GM03348 (cell line): ENCODE results near the gene FOXJ2.
"Not testable (repeated sequence)": the region's sequence is repeated elsewhere in the genome, so short reads cannot be mapped to it uniquely, and the experiment has no call there.

ENCODE experiments used
- DNase-seq: peaks from one replicate; pipeline ENCODE4 v3.0.0; 2012; ENCODE audit warnings: low spot score

FOXJ2 gene

GRCh38 chr12:8032242-8033152, at the start of gene FOXJ2:
FOXJ2 (plus strand) TSS chr12:8032716; CDS start chr12:8039833, 7,117 bp downstream.
- peak; percentile 94 for DNase-seq

GRCh38 chr12:7983019-7983418, 49.5 kb upstream of the FOXJ2 start:
- DNase-seq: not testable (repeated sequence)

GRCh38 chr12:7983460-7983859, 49.1 kb upstream of the FOXJ2 start:
- not testable (repeated sequence) for DNase-seq

GRCh38 chr12:7984900-7985299, 47.6 kb upstream of the FOXJ2 start:
- DNase-seq: no peak

GRCh38 chr12:7985802-7986418, 46.6 kb upstream of the FOXJ2 start:
- no peak for DNase-seq

GRCh38 chr12:7989827-7990491, 42.6 kb upstream of the FOXJ2 start:
- DNase-seq: no peak

- DNase-seq: no peak
Observed at GRCh38 chr12:7991535-7991934, 41.0 kb upstream of the FOXJ2 start.

- peak; percentile 79 for DNase-seq
Observed at GRCh38 chr12:7994731-7995205, 37.7 kb upstream of the FOXJ2 start.

- DNase-seq: peak; percentile 65
Observed at GRCh38 chr12:7995266-7995963, 37.1 kb upstream of the FOXJ2 start.

- DNase-seq: not testable (repeated sequence)
Observed at GRCh38 chr12:8000827-8001226, 31.7 kb upstream of the FOXJ2 start.

- not testable (repeated sequence) for DNase-seq
Observed at GRCh38 chr12:8001496-8001895, 31.0 kb upstream of the FOXJ2 start.

- DNase-seq: not testable (repeated sequence)
Observed at GRCh38 chr12:8004897-8005296, 27.6 kb upstream of the FOXJ2 start.

- DNase-seq: no peak
Observed at GRCh38 chr12:8011331-8011730, 21.2 kb upstream of the FOXJ2 start.

- no peak for DNase-seq
Observed at GRCh38 chr12:8012651-8013309, 19.7 kb upstream of the FOXJ2 start.

- DNase-seq: no peak
Observed at GRCh38 chr12:8014836-8015235, 17.7 kb upstream of the FOXJ2 start.

GRCh38 chr12:8018213-8018612, 14.3 kb upstream of the FOXJ2 start:
- DNase-seq: not testable (repeated sequence)

GRCh38 chr12:8018666-8019581, 13.6 kb upstream of the FOXJ2 start:
- DNase-seq: peak; percentile 24

- peak; percentile 98 for DNase-seq
Observed at GRCh38 chr12:8026291-8026900, 6.1 kb upstream of the FOXJ2 start.

- no peak for DNase-seq
Observed at GRCh38 chr12:8027856-8028255, 4.7 kb upstream of the FOXJ2 start.

GRCh38 chr12:8028267-8028666, 4.2 kb upstream of the FOXJ2 start:
- DNase-seq: no peak
